ENCODE measurements around the gene MAFF. TPM values are rescaled to one million over a fixed set of nuclear protein-coding genes. Genes with fewer than 3 reads are reported as not detected.
"Not testable (repeated sequence)": the region's sequence is repeated elsewhere in the genome, so short reads cannot be mapped to it uniquely, and the experiment has no call there.

The MAFF gene
- total RNA-seq, 2 donors from 2014 or later = 44.4 to 80.2 TPM

DNA sequence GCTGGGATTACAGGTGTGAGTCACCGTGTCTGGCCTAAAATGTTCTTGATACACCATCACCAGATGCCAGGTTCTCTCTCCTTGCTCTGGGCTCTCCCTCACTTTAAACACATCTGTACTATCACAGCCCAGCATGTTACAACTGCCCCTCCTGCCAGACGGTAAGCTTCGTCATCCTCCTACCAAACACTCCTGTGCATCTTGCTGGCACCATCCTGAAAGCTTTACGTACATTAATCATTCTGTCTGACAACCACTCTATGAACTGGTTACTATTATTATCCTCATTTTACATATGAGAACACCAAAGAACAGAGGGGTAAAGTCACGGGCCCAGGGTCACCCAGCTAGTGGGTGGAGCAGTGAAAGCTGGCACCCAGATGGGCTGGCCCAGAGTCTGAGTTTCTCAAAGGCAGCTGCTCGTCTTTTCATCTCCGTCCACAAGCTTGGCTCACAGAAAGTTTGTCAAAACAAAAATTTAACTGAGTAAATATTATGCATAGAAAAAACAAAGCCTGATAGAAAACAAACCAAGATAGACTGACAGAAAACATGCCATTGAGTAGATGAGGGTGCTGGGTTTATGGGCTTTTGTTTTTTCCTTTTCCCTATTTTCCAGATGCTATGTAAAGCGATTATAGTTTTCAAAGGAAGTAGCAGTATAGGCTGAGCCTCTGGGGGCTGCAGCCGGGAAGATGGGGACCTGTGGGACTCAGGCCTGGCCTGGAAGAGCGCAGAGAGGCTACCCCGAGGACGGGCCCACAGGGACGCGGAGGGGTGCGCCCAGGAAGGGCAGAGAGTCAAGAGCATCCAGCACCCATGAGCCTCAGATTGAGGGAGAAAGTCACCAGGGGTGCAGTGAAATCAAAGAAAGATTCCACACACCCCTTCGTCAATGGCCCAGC lies 29.6 kb upstream of the MAFF start:
- Mint-ChIP-seq H3K4me3 (no peak overlapping the region), H3K4me1 (peaks cover 28% of the 10 kb centered on the region), H3K27ac (peak overlapping the region; percentile 84), H3K27me3 (no peaks in the 10 kb centered on the region), H3K36me3 (ENCODE audit: low read depth) (peaks cover 7% of the 10 kb centered on the region)
- DNase-seq (no peak), ATAC-seq (no peak)
- no peaks in the 10 kb centered on the region for H3K9me3 ChIP-seq (ENCODE audit: control insufficient read depth, low read length, poor library complexity, severe bottlenecking)

DNA sequence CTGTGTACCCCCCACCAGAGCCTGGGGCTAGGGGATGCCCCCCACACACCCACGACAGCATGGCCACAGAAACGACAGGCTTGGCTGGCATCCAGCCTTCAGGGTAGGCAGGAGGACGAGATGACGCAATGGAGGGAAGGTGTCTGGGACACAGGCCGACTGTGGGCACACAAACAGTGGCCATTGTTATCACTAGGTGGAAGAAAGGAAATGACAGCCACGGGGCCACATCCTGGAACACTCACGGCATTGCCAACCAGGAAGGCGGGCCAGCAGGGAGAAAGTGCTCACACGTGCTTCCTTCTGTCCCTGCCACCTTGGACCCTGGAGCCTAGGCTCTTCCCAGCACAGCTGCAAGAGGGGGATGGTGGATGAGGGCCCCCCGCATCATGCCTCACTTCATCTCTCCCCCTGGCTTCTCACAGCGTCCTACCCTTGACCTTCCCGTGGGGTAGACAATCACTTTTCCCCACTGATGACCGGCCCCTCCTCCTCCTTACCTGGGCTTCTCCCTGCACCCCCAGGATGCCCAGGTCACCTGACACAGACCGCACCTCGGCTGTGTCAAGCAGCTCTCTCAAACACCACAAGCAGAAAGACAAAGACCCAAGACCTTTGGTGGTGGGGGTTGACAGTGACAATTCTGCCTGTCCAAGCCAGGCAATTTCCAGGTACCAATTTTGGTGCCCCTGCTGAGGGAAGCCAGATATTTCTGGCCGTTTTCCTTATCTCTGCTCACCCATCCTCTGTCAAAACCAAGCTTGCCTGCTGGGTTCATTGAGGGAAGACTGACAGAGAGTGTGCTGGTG lies 28.8 kb upstream of the MAFF start:
- peak; percentile 51 for ATAC-seq
- H3K27ac Mint-ChIP-seq = peak overlapping the region; percentile 84
- H3K4me1 Mint-ChIP-seq = peaks cover 31% of the 10 kb centered on the region
- H3K4me3 Mint-ChIP-seq = no peak overlapping the region
- H3K36me3 Mint-ChIP-seq (ENCODE audit: low read depth) = peaks cover 4% of the 10 kb centered on the region
- DNase-seq = no peak
- H3K9me3 ChIP-seq (ENCODE audit: control insufficient read depth, low read length, poor library complexity, severe bottlenecking) = no peaks in the 10 kb centered on the region
- no peaks in the 10 kb centered on the region for H3K27me3 Mint-ChIP-seq

DNA sequence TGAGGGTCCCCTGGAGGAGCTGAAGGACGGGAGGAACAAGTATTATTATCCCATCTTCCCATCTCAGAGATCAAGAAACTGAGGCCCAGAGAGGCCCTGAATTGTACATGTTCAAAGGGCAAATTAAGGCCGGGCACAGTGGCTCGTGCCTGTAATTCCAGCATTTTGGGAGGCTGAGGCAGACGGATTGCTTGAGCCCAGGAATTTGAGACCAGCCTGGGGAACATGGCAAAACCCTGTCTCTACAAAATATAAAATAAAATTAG lies 28.2 kb upstream of the MAFF start:
- Mint-ChIP-seq H3K36me3 (ENCODE audit: low read depth) (peaks cover 4% of the 10 kb centered on the region), H3K4me1 (peaks cover 32% of the 10 kb centered on the region), H3K27me3 (no peaks in the 10 kb centered on the region), H3K27ac (peak overlapping the region; percentile 84), H3K4me3 (no peak overlapping the region)
- no peak for DNase-seq
- H3K9me3 ChIP-seq (ENCODE audit: control insufficient read depth, low read length, poor library complexity, severe bottlenecking) = no peaks in the 10 kb centered on the region
- no peak for ATAC-seq

DNA sequence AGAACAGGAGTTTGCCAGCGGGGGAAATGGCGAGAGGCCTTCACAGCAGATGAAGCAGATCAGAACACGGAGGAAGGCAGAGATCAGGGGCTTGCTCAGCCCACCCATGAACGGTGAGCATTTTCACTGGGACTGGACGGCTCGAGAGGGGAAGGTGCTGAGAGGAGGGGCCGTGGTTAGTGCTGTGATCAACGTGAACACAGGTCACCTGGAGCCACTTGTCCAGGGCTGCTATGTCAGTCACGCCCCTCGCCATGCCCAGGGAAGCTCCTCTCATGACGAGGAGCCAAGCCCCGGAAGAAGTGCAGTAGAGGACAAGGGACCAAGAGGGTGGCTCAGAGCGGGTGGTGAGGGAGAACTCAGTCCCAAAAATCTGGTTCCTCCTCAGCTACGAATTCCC lies 27.2 kb upstream of the MAFF start:
- Mint-ChIP-seq H3K4me3 (no peak overlapping the region), H3K36me3 (ENCODE audit: low read depth) (peaks cover 6% of the 10 kb centered on the region), H3K27ac (peak overlapping the region; percentile 79), H3K4me1 (peaks cover 38% of the 10 kb centered on the region), H3K27me3 (no peaks in the 10 kb centered on the region)
- no peak for ATAC-seq
- H3K9me3 ChIP-seq (ENCODE audit: control insufficient read depth, low read length, poor library complexity, severe bottlenecking) = no peaks in the 10 kb centered on the region
- DNase-seq = no peak

DNA sequence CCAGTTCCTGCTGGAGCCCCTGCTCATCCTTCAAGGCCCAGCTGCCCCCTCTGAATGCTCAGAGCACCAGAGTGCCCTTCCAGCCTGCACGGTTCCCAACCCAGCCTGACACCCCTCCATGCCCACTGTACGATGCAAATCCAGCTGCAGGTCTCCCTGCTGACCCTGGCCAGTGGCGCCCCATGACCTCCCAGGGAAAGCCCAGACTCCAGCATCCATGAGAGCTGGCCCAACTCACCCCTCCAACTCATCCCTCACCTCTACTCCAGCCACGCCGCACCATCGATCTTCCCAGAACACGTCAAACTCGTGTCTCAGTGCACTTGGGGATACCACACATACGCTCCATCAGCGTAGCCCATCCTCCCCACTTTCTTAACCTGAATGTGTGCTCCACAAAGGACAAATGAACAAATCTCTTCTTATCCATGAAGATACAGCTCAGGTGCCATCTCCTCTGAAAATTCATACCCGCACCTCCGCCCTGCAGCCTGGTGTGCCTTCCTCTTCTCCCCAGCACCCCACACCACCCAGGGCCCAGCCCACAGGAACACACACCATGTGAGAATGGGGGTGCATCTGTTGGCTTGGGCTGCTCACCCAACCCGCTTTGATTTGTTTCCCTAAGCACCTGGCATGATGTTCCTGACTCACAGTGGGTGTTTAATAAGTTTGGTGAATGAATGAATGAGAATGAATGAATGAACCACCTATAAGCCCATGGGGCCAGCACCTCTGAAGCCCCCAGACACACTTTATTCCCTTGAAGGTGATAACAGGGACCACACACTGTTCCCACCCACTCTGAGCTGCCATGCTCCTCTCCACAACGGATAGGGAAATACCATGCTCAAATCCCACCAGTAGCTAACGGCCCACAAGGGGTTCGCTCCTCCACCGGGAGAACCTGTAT lies 26.3 kb upstream of the MAFF start:
- H3K4me1 Mint-ChIP-seq = peaks cover 46% of the 10 kb centered on the region
- no peaks in the 10 kb centered on the region for H3K27me3 Mint-ChIP-seq
- H3K36me3 Mint-ChIP-seq (ENCODE audit: low read depth) = peaks cover 6% of the 10 kb centered on the region
- H3K27ac Mint-ChIP-seq = peak overlapping the region; percentile 79
- no peak for DNase-seq
- H3K4me3 Mint-ChIP-seq = peak overlapping the region; percentile 41
- no peak for ATAC-seq
- no peaks in the 10 kb centered on the region for H3K9me3 ChIP-seq (ENCODE audit: control insufficient read depth, low read length, poor library complexity, severe bottlenecking)

DNA sequence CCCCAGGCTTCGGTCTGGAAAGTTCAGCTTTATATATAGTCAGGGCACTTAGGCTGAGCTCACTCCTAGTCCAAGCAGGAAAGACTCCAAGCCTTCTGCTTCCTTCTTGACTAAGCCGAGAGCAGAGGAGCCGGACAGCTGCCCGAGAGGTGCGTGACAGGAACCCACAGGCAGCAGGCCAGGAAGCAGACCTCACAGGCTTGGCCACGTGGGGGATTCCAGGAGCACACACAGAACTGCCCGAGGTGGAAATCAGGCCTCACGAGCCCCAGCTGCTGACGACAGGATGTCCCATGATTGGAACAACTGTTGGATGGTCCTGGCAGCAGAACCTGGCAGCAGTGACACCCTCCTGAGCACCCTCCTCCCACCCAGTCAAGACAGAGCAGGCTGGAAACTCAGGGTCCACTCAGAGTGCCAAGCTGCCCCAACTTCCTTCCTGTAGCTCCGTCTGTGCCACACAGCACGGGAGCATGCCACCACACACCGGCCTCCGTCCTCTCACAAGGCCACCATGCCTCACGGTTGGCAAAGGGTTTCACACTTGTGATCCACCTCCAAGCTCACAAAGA lies 25.5 kb upstream of the MAFF start:
- peak overlapping the region; percentile 79 for H3K27ac Mint-ChIP-seq

DNA sequence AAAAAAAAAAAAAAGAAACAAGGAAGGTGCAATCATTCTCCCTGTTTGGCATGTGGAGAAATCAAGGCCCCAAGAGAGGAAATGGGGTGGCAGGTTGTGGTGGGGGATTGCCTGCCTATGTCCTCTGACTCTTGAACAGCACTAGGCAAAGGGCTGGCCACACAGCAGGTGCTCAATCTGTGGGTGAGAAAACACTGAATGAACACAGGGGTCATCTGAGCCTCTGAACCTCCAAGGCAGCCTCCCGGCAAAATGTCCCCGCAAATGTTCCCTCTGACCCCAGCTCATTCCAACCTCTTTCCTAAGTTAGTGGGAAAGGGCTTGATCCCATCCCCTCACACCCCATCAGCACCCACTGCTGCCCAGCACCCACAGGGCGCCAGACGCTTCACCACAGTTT lies 24.8 kb upstream of the MAFF start:
- ATAC-seq (no peak), DNase-seq (no peak)
- no peak overlapping the region for H3K4me3 Mint-ChIP-seq
- H3K9me3 ChIP-seq (ENCODE audit: control insufficient read depth, low read length, poor library complexity, severe bottlenecking) = no peaks in the 10 kb centered on the region
- H3K4me1 Mint-ChIP-seq = peaks cover 59% of the 10 kb centered on the region
- H3K27me3 Mint-ChIP-seq = no peaks in the 10 kb centered on the region
- peaks cover 7% of the 10 kb centered on the region for H3K36me3 Mint-ChIP-seq (ENCODE audit: low read depth)
- peak overlapping the region; percentile 79 for H3K27ac Mint-ChIP-seq

More for the DNA sequence above, 25.5 kb upstream of the MAFF start:
- Mint-ChIP-seq H3K4me3 (peak overlapping the region; percentile 41), H3K27me3 (no peaks in the 10 kb centered on the region), H3K4me1 (peaks cover 54% of the 10 kb centered on the region), H3K36me3 (ENCODE audit: low read depth) (peaks cover 8% of the 10 kb centered on the region)
- ATAC-seq (peak; percentile 45), DNase-seq (peak in 1 of 3 donors; percentile 47)
- H3K9me3 ChIP-seq (ENCODE audit: control insufficient read depth, low read length, poor library complexity, severe bottlenecking) = no peaks in the 10 kb centered on the region

DNA sequence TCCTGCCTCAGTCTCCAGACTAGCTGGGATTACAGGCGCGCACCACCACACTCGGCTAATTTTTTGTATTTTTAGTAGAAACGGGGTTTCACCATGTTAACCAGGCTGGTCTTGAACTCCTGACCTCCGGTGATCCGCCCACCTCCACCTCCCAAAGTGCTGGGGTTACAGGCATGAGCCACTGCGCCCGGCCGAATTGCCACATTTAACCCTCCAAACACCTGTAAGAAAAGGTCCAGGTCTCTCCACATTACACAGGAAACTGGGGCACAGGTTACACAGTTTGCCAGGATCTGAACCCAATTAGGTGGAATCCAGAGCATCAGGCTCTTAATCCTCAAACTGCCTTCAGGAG lies 24.2 kb upstream of the MAFF start:
- H3K4me3 Mint-ChIP-seq, ATAC-seq: not testable (repeated sequence)
- H3K4me1 Mint-ChIP-seq = peaks cover 57% of the 10 kb centered on the region

DNA sequence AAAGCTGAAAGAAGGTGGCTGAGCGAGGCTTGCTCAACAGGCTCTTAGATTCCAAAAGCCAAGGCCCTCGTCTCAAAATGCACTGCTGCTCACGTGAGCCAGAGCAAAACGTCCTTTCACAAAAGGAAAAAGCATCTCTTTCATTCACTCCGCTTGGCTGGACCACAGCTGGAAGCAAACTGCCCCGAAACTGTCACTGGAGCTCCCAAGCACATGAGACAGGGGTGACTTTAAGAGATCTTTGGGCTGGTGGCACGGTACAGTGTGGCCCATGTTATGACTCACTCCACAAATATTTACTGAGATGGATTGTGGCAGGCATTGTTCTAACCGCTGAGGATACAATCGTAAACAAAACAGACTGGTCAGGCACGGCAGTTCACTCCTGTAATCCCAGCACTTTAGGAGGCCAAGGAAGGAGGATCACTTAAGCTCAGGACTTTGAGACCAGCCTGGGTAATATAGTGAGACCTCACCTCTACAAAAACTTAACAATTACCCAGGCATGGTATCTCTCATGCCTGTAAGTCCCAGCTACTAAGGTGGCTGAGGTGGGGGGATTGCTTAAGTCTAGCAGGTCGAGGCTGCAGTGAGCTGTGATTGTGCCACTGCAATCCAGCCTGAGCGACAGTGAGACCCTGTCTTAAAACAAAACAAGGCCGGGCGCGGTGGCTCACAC lies 23.7 kb upstream of the MAFF start:
- Mint-ChIP-seq H3K4me3 (no peak overlapping the region), H3K27ac (peak overlapping the region; percentile 99), H3K4me1 (peaks cover 55% of the 10 kb centered on the region), H3K36me3 (ENCODE audit: low read depth) (peaks cover 7% of the 10 kb centered on the region), H3K27me3 (no peaks in the 10 kb centered on the region)
- no peak for ATAC-seq
- no peaks in the 10 kb centered on the region for H3K9me3 ChIP-seq (ENCODE audit: control insufficient read depth, low read length, poor library complexity, severe bottlenecking)
- no peak for DNase-seq

More for the DNA sequence above, 24.2 kb upstream of the MAFF start:
- H3K27me3 Mint-ChIP-seq; H3K9me3 ChIP-seq (ENCODE audit: control insufficient read depth, low read length, poor library complexity, severe bottlenecking); H3K36me3 Mint-ChIP-seq (ENCODE audit: low read depth); DNase-seq: not testable (repeated sequence)
- peak overlapping the region; percentile 99 for H3K27ac Mint-ChIP-seq

DNA sequence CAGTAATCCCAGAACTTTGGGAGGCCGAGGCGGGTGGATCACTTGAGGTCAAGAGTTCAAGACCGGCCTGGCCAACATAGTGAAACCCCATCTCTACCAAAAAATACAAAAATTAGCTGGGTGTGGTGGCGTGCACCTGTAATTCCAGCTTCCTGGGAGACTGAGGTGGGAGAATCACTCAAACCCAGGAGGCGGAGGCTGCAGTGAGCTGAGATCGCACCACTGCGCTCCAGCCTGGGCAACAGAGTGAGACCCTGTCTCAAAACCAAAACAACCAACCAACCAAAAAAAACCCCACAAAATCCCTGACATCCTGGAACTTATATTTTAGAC lies 23.2 kb upstream of the MAFF start:
- not testable (repeated sequence) for H3K9me3 ChIP-seq (ENCODE audit: control insufficient read depth, low read length, poor library complexity, severe bottlenecking); DNase-seq; ATAC-seq; H3K27me3 Mint-ChIP-seq; H3K36me3 Mint-ChIP-seq (ENCODE audit: low read depth); H3K4me3 Mint-ChIP-seq
- Mint-ChIP-seq H3K27ac (peak overlapping the region; percentile 99), H3K4me1 (peaks cover 51% of the 10 kb centered on the region)

DNA sequence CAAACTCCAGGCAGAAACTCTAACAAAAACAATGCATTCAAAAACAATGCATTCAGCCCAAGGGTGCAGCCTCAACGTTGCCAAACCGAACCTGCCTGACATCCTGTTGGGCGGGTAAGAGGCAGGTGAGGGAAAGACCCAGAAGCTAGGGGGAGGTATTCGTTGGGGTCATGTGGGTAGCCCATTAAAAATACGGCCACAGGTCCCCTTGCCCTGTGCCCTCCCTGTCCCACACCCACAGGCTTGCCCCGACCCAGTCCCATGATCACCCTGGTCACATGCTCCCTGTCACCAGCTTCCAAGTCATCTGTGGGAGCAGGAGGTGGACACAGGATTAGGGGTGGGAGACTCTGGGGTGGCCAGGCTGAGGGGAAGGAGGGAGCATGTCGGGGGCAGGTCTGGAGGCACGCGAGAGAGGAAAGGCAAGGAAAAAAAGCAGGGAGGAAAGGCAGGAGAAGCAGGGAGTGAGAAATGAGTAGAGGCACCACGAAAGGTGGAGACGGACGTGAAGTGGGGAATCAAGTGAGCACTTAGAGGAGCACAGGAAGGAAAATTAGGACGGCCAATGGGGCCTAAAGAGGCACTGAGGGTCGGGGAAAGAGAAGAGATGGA lies 20.8 kb upstream of the MAFF start:
- Mint-ChIP-seq H3K36me3 (ENCODE audit: low read depth) (peaks cover 5% of the 10 kb centered on the region), H3K27ac (peak overlapping the region; percentile 99), H3K4me1 (peaks cover 42% of the 10 kb centered on the region), H3K27me3 (no peaks in the 10 kb centered on the region), H3K4me3 (peak overlapping the region; percentile 99)
- ATAC-seq = peak; percentile 63
- peak; percentile 22 to 45 (median 43) for DNase-seq
- no peaks in the 10 kb centered on the region for H3K9me3 ChIP-seq (ENCODE audit: control insufficient read depth, low read length, poor library complexity, severe bottlenecking)

Data from T-helper 17 cell (primary cell).